Spleen (tissue), 11 donors: ENCODE results near the gene STAG1. TPM values are rescaled to one million over a fixed set of nuclear protein-coding genes. Genes with fewer than 3 reads are reported as not detected.
"Not testable (repeated sequence)": the region's sequence is repeated elsewhere in the genome, so short reads cannot be mapped to it uniquely, and the experiment has no call there.

Experiments
- DNase-seq: peaks from one replicate; pipeline ENCODE4 v3.0.0-alpha.2; 2020
- H3K27ac ChIP-seq, 8 donors: fragments of 200-600 bp; sonication (generic) in 7 of 8; 1 replicate in 4 of 8; 2 replicates in 4 of 8; pipeline versions ENCODE4 v1.5.0 to v1.8.0; 2016 to 2021; ENCODE audit warnings: inconsistent platforms in 4 of 8, mild to moderate bottlenecking in 4 of 8, moderate library complexity in 1 of 8
- H3K27me3 ChIP-seq, 7 donors: fragments of 200-600 bp; sonication (generic) in 6 of 7; replicated peaks in 1 of 7; 1 replicate in 4 of 7; 2 replicates in 3 of 7; pipeline versions ENCODE4 v1.5.0 to v1.8.0; 2016 to 2021; ENCODE audit warnings: inconsistent platforms in 3 of 7, mild to moderate bottlenecking in 1 of 7
- H3K36me3 ChIP-seq, 6 donors: fragments of 200-600 bp; sonication (generic) in 5 of 6; 1 replicate in 4 of 6; 2 replicates in 2 of 6; pipeline versions ENCODE4 v1.5.0 to v1.8.0; 2016 to 2021; ENCODE audit warnings: inconsistent platforms in 2 of 6
- H3K4me1 ChIP-seq, 6 donors: fragments of 200-600 bp; sonication (generic) in 5 of 6; 1 replicate in 3 of 6; 2 replicates in 3 of 6; pipeline versions ENCODE4 v1.5.0 to v1.8.0; 2016 to 2021; ENCODE audit warnings: inconsistent platforms in 3 of 6
- H3K4me3 ChIP-seq, 8 donors: fragments of 200-600 bp; sonication (generic) in 7 of 8; 1 replicate in 4 of 8; 2 replicates in 4 of 8; pipeline versions ENCODE4 v1.5.0 to v1.8.0; 2016 to 2021; ENCODE audit warnings: inconsistent platforms in 4 of 8, mild to moderate bottlenecking in 4 of 8, moderate library complexity in 2 of 8
- H3K9me3 ChIP-seq, 8 donors: fragments of 200-600 bp; sonication (generic) in 7 of 8; 1 replicate in 4 of 8; 2 replicates in 4 of 8; pipeline versions ENCODE4 v1.5.0 to v1.8.0; 2016 to 2021; ENCODE audit warnings: inconsistent platforms in 4 of 8
- CTCF ChIP-seq, 11 experiments: fragments of 200-600 bp in 7 of 11; fragments of 450-650 bp in 4 of 11; sonication (generic) in 4 of 11; IDR thresholded peaks in 8 of 11; conservative IDR thresholded peaks in 3 of 11; 1 replicate in 7 of 11; 2 replicates in 4 of 11; pipeline versions ENCODE4 v1.4.0 to v1.8.0; 2016 to 2021; ENCODE audit warnings: antibody characterized with exemption in 11 of 11, inconsistent platforms in 4 of 11, mild to moderate bottlenecking in 1 of 11
- POLR2A ChIP-seq, 3 donors: fragments of 450-650 bp; IDR thresholded peaks; one replicate each; pipeline ENCODE4 v1.5.1; 2017; ENCODE audit warnings: antibody characterized with exemption in 3 of 3, mild to moderate bottlenecking in 1 of 3
- POLR2AphosphoS5 ChIP-seq, 3 donors: sonication (generic); formaldehyde crosslinking; IDR thresholded peaks; one replicate each; pipeline ENCODE4 v1.5.1; 2017; ENCODE audit warnings: antibody characterized with exemption in 3 of 3
- WGBS, 5 donors: extraction: QIAGEN DNeasy Blood & Tissue Kit in 3 of 5; methylation state at CpG; one replicate each; pipeline versions ENCODE4 v1.1.5 to v1.1.7; 2013 to 2018; 5-methylcytosine and 5-hydroxymethylcytosine counted together
- intact Hi-C: fragments of 100-400 bp; cut with DNase I; formaldehyde crosslinking; loops from one replicate; pipeline ENCODE4 v1.15.0; 2023; ENCODE audit warnings: low total_unique reads
- polyA plus RNA-seq, 3 donors: library from polyadenylated mRNA; stranded (reverse); fragments of 200-250 nt; gene quantifications; one replicate each; pipeline ENCODE4 v1.2.1, GENCODE V29; 2013
- total RNA-seq, 7 donors: library from RNA; depleted of rRNA in 3 of 7; stranded (reverse); fragments of >200 nt in 3 of 7; fragmentation: NEBNext Ultra II Directional in 4 of 7; extraction: Animal tissue kit (Norgen Biotek cat#: 25700) in 4 of 7; gene quantifications; one replicate each; pipeline versions ENCODE4 v1.1.0 to v1.2.1, GENCODE V29; 2016 to 2021
- donor health status: healthy with polysubstance abuse.
- donor health status: DM: no; HTN: no; CAD: no; lungs with moderate emphysema.
- donor health status: DM: no; HTN: no; CAD: no.
- donor health status: Bipolar disorder and iron deficiency.
- donor health status: healthy.
- donor health status: DM: no; HTN: no; CAD: no.
- donor health status: DM: yes; HTN: yes; CAD: no.

Gene STAG1
- total and polyA plus RNA-seq, 10 donors, result 7.2 to 61.6 (median 47.3) TPM

- 66 to 73% (median 67%) methylated on average over 4 of the region's 4 CpGs for WGBS, 5 donors
- Histone ChIP-seq H3K9me3 (peaks cover 0 to 2% (median under 1%) of the 10 kb centered on the region in 8 donors), H3K4me1 (peaks cover 27 to 81% (median 60%) of the 10 kb centered on the region in 6 donors), H3K4me3 (peak overlapping the region in 1 of 8 donors; percentile 12), H3K27ac (peak overlapping the region in 6 of 8 donors; percentile 16 to 99 (median 97)), H3K27me3 (no peaks in the 10 kb centered on the region), H3K36me3 (peaks cover 0 to 7% (median 0%) of the 10 kb centered on the region in 6 donors)
- TF ChIP-seq POLR2AphosphoS5 (IDR thresholded peaks at IDR 0.05), result no peak
- no peak for TF ChIP-seq POLR2A (IDR thresholded peaks at IDR 0.05)
- no peak for TF ChIP-seq CTCF (IDR thresholded peaks at IDR 0.05 in 8 of 11, conservative IDR thresholded peaks at IDR 0.05 in 3 of 11)
- intact Hi-C loops, result no loop called here
- no peak for DNase-seq
These were observed 3.1 kb downstream of the STAG1 start for GRCh38 chr3:136749091-136749490.

- no peak for TF ChIP-seq CTCF (IDR thresholded peaks at IDR 0.05 in 8 of 11, conservative IDR thresholded peaks at IDR 0.05 in 3 of 11)
- no peak for TF ChIP-seq POLR2A (IDR thresholded peaks at IDR 0.05)
- no peak for TF ChIP-seq POLR2AphosphoS5 (IDR thresholded peaks at IDR 0.05)
- H3K27ac ChIP-seq, result no peak overlapping the region
- peaks cover 0 to 17% (median 14%) of the 10 kb centered on the region in 8 donors for H3K9me3 ChIP-seq
- no peaks in the 10 kb centered on the region for H3K27me3 ChIP-seq
- no peak for DNase-seq
- intact Hi-C loops, result no loop called here
- H3K36me3 ChIP-seq, result peaks cover 0 to 11% (median 0%) of the 10 kb centered on the region in 6 donors
- no peak overlapping the region for H3K4me3 ChIP-seq
- H3K4me1 ChIP-seq, result peaks cover 18 to 93% (median 56%) of the 10 kb centered on the region in 6 donors
These were observed 6.3 kb downstream of the STAG1 start for GRCh38 chr3:136745916-136746315.

GRCh38 chr3:136741063-136741462 lies 11.1 kb downstream of the STAG1 start:
- peaks cover 0 to 73% (median 30%) of the 10 kb centered on the region in 6 donors for H3K4me1 ChIP-seq
- H3K27me3 ChIP-seq, result no peaks in the 10 kb centered on the region
- no peak for DNase-seq
- H3K4me3 ChIP-seq, result no peak overlapping the region
- TF ChIP-seq POLR2A (IDR thresholded peaks at IDR 0.05) (no peak), CTCF (IDR thresholded peaks at IDR 0.05 in 8 of 11, conservative IDR thresholded peaks at IDR 0.05 in 3 of 11) (no peak)
- WGBS, 5 donors, result 82 to 94% (median 93%) methylated on average over 2 of the region's 2 CpGs
- H3K27ac ChIP-seq, result no peak overlapping the region
- peaks cover 0 to 15% (median 0%) of the 10 kb centered on the region in 6 donors for H3K36me3 ChIP-seq
- peaks cover 0 to 17% (median 14%) of the 10 kb centered on the region in 8 donors for H3K9me3 ChIP-seq
- intact Hi-C loops, result no loop called here

- no peak overlapping the region for H3K4me3 ChIP-seq
- DNase-seq, result no peak
- H3K27ac ChIP-seq, result no peak overlapping the region
- peaks cover 0 to 73% (median 27%) of the 10 kb centered on the region in 6 donors for H3K4me1 ChIP-seq
- TF ChIP-seq CTCF (IDR thresholded peaks at IDR 0.05 in 8 of 11, conservative IDR thresholded peaks at IDR 0.05 in 3 of 11) (no peak), POLR2AphosphoS5 (IDR thresholded peaks at IDR 0.05) (no peak), POLR2A (IDR thresholded peaks at IDR 0.05) (no peak)
- H3K36me3 ChIP-seq, result peaks cover 0 to 21% (median 0%) of the 10 kb centered on the region in 6 donors
- H3K9me3 ChIP-seq, result peaks cover 0 to 17% (median 14%) of the 10 kb centered on the region in 8 donors
- WGBS, 5 donors, result 77 to 93% (median 83%) methylated on average over 7 of the region's 7 CpGs
- H3K27me3 ChIP-seq, result no peaks in the 10 kb centered on the region
- intact Hi-C loops, result no loop called here
These were observed 11.7 kb downstream of the STAG1 start for GRCh38 chr3:136740351-136740958.

GRCh38 chr3:136736950-136737349 lies 15.2 kb downstream of the STAG1 start:
- intact Hi-C loops, H3K36me3 ChIP-seq, DNase-seq, H3K4me3 ChIP-seq, H3K27me3 ChIP-seq, H3K9me3 ChIP-seq: not testable (repeated sequence)
- WGBS, 5 donors, result 75 to 91% (median 81%) methylated on average over 8 of the region's 8 CpGs
- Histone ChIP-seq H3K4me1 (peaks cover 0 to 77% (median 38%) of the 10 kb centered on the region in 6 donors), H3K27ac (peak overlapping the region in 2 of 8 donors; percentile 3 to 18)
